Astrocyte of the cerebellum (primary cell): ENCODE data around the gene COL4A6.

Experiments used
- DNase-seq: peaks from one replicate; pipeline ENCODE4 v3.0.0-alpha.2; 2011; ENCODE audit warnings: low read depth
- H3K4me3 ChIP-seq: 2 replicates; pipeline ENCODE4 v1.5.1; 2011; ENCODE audit warnings: mild to moderate bottlenecking, low read depth, low read length, moderate library complexity
- in situ Hi-C: cut with HindIII; loops from 2 replicates; pipeline ENCODE4 v1.10.0; 2017; ENCODE audit warnings: low sequenced_read_pairs
- TF ChIP-seq, protein P1 (sequence below): IDR thresholded peaks from 2 replicates; pipeline ENCODE4 v1.5.1; 2012; ENCODE audit warnings: low read length, low read depth, moderate library complexity, mild to moderate bottlenecking; ENCODE audit errors: missing control alignments

Gene COL4A6

DNA sequence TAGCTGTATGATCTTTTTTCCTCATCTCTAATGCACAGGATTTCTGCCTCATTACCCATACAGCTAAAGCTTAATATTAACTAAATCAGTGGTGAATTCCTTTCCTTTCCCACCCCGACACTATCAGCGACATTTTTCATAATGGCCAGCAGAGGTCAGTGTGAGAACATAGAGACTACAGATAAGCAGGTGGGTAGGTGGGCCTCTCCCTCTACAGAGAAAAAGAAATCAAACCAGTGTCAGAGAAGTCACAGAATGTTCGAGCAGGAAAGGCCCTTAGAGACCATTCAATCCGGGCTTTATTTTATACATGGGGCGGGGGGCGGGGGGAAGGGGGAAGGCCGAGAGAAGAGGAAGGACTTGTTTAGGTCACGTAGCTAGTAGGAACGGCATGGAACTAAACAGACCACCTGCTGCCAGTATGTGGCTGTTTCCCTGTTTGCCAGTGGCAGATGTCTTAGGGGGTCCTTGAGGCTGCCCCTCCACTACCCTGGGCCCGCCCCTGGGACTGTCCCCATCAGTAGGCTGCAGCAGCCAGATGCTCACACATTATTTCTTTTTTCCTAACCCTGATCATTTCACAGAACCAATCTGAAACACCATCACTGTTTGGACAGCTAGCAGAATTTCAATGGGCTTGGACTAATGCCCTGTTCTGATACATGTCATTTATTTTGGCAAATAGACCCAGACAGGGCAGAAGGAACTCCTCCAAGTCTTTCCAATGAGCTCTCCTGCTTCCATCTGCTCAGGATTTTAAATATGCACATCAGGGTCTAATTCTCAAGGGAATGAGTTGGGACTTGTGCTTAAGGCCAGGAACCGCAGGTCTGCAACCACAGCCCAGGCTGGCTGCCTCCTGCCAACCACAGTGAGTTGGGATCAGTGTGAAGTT lies 213.2 kb downstream of the COL4A6 start:
- in situ Hi-C loops: no loop called here
- DNase-seq: peak; percentile 68
- H3K4me3 ChIP-seq: no peak overlapping the region
- TF ChIP-seq, protein P1, sequence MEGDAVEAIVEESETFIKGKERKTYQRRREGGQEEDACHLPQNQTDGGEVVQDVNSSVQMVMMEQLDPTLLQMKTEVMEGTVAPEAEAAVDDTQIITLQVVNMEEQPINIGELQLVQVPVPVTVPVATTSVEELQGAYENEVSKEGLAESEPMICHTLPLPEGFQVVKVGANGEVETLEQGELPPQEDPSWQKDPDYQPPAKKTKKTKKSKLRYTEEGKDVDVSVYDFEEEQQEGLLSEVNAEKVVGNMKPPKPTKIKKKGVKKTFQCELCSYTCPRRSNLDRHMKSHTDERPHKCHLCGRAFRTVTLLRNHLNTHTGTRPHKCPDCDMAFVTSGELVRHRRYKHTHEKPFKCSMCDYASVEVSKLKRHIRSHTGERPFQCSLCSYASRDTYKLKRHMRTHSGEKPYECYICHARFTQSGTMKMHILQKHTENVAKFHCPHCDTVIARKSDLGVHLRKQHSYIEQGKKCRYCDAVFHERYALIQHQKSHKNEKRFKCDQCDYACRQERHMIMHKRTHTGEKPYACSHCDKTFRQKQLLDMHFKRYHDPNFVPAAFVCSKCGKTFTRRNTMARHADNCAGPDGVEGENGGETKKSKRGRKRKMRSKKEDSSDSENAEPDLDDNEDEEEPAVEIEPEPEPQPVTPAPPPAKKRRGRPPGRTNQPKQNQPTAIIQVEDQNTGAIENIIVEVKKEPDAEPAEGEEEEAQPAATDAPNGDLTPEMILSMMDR: peak; percentile 51

DNA sequence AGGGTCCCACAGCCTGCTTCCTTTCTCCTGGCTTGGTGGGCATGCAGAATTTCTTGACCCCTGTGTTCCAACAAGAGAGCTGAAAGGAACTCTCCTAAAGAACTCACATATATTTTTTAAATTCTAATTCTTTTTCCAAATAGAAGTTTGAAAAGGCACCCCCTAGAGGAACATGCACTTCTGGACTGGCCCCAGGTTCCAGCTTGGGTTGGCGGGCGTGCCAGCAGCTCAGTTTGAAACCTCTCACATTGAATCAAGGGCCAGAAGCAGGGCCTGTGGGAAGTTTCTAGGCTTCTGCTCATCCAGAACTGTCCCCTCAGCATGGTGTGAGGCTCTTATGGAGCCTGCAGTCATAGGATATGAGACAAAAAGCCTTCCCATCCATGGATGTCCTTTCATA lies 214.0 kb downstream of the COL4A6 start:
- no peak overlapping the region for H3K4me3 ChIP-seq
- TF ChIP-seq, protein P1: no peak
- in situ Hi-C loops: no loop called here
- no peak for DNase-seq

DNA sequence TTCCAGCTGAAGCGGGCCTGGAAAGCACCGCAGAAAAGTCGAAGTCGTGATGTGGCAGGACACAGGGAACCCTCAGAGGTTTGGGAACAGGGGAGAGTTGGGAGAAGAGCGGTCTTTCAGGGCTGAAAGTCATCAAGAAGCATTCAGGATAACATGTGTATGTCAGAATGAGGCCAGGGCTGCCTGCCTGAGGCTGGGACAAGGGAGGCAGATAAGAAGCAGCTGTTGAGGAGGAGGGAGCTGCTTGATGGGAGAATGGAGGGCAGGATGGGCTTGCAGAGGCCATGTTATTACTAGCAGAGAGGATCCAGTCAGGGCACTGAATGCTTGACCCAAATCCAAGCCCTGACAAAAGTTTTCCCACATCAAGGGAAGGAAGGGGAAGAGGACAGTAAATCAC lies 214.6 kb downstream of the COL4A6 start:
- no peak for DNase-seq
- TF ChIP-seq, protein P1: no peak
- in situ Hi-C loops: no loop called here
- H3K4me3 ChIP-seq: no peak overlapping the region

DNA sequence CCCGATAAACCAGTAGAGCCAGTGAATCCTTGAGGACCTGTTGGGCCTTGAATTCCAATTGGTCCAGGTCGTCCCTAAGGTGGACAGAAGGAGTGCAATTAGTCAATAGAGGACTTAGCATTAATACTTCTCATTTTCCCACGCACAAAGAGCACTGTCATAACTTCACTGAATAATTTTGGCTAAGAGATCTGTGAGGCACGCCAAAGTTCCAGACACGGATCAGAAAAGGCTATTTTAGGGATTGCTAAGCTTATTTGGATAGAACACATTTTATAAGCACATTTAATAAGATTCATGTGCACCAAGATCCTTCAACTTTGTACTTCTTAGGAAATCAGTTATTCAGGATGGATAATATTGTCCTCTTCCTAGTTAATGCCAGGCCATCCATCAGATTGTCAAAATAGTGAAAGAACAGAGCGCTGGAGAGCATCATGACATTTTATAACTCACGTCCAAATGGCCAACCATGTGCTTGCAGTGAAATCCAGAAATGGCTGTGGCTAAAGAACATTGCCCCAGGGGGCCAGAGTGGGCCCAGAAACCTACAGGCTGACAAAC lies 216.8 kb downstream of the COL4A6 start:
- in situ Hi-C loops: no loop called here
- TF ChIP-seq, protein P1: no peak
- no peak overlapping the region for H3K4me3 ChIP-seq
- DNase-seq: no peak

DNA sequence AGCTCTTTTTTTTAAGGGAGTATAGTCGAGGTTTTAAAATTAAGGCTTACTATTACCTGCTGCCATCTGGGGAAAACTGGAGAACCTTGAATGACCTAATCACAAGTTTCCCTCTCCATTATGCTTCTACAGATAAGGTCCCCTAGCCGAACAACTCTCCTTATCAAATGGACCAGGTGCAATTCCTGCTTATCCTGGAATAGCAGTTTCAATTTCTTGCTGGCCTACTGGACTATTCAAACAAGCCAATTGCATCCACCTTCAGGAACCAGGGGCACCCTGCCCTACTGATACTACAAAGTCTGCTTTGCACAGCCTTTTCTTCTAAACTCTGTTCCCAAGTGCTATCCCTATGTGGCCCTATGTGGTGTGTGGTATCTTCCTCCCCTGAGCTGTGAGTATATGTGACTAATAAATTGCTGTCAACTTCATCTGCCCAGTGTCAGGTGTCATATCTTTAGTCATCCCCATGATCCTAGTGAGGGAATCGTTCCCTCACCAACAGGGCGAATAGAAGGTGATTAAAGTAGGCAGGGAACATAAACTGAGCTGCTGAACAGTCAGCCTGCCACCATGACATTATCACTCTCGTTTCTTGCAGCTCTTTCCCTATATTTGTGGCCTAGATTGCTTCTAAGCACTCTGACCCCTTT lies 218.1 kb downstream of the COL4A6 start:
- DNase-seq: no peak
- TF ChIP-seq, protein P1: no peak
- in situ Hi-C loops: no loop called here
- H3K4me3 ChIP-seq: no peak overlapping the region

DNA sequence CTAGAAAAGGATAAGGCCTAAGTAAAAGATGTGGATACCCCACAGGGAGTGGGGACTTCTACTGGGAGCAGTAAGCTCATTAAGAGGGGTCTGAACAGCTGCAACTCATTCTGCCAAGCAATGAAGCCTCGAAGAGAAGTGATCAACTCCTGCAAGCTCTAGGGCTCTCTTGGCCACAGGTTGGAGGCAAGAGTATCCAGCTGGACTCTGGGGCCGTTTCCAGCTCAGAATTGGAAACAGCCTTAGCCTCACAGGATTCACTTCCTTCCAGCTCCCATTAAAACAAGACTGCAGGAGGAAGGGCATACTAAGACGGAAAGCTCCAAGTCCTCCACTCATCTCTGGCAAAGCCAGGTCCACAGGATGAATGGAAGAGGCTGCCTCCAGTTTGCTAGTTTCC lies 220.3 kb downstream of the COL4A6 start:
- H3K4me3 ChIP-seq: no peak overlapping the region
- TF ChIP-seq, protein P1: no peak
- in situ Hi-C loops: no loop called here
- DNase-seq: no peak
